Brain microvascular endothelial cell (primary cell): ENCODE measurements around the gene GPBAR1.
A peak's percentile ranks its signal among the peaks of the same experiment; 100 is the strongest.

Experiments
- DNase-seq: peaks from one replicate; pipeline ENCODE4 v3.0.0-alpha.2; 2020
- H3K27ac ChIP-seq: fragments of 250-450 bp; sonication (Bioruptor Pico); 2 replicates; pipeline ENCODE4 v1.5.1; 2020; ENCODE audit warnings: mild to moderate bottlenecking, moderate library complexity
- H3K27me3 ChIP-seq: fragments of 250-450 bp; sonication (Bioruptor Pico); replicated peaks from 2 replicates; pipeline ENCODE4 v1.5.1; 2020; ENCODE audit warnings: mild to moderate bottlenecking
- H3K36me3 ChIP-seq: fragments of 250-450 bp; sonication (Bioruptor Pico); replicated peaks from 2 replicates; pipeline ENCODE4 v1.5.1; 2020; ENCODE audit warnings: mild to moderate bottlenecking
- H3K4me3 ChIP-seq: 2 replicates; pipeline ENCODE4 v1.5.1; 2011; ENCODE audit warnings: low read depth, mild to moderate bottlenecking, control low read depth, low read length, moderate library complexity
- CTCF ChIP-seq: IDR thresholded peaks from 2 replicates; pipeline ENCODE4 v1.5.1; 2011; ENCODE audit warnings: low read depth, mild to moderate bottlenecking, moderate library complexity, low read length, control low read depth, inconsistent platforms; ENCODE audit errors: missing control alignments
- in situ Hi-C: cut with HindIII; loops from 2 replicates; pipeline ENCODE4 v1.10.0; 2017; ENCODE audit warnings: low sequenced_read_pairs, low pct_ligation_motif_present

The GPBAR1 gene

GRCh38 chr2:218245214-218245613 is 15.6 kb upstream of the GPBAR1 start:
- Histone ChIP-seq H3K27ac (no peak overlapping the region), H3K36me3 (peaks cover 98% of the 10 kb centered on the region), H3K27me3 (no peaks in the 10 kb centered on the region), H3K4me3 (no peak overlapping the region)
- TF ChIP-seq CTCF: no peak
- in situ Hi-C loops: no loop called here
- no peak for DNase-seq

GRCh38 chr2:218249691-218250090 is 11.1 kb upstream of the GPBAR1 start:
- H3K36me3 ChIP-seq: peaks cover 98% of the 10 kb centered on the region

GRCh38 chr2:218252509-218253231 is 8.1 kb upstream of the GPBAR1 start:
- DNase-seq: no peak
- Histone ChIP-seq H3K36me3 (peaks cover 91% of the 10 kb centered on the region), H3K4me3 (no peak overlapping the region), H3K27ac (no peak overlapping the region), H3K27me3 (no peaks in the 10 kb centered on the region)
- TF ChIP-seq CTCF: no peak
- in situ Hi-C loops: no loop called here

More at GRCh38 chr2:218249691-218250090, 11.1 kb upstream of the GPBAR1 start:
- Histone ChIP-seq H3K4me3 (no peak overlapping the region), H3K27ac (no peak overlapping the region), H3K27me3 (no peaks in the 10 kb centered on the region)
- in situ Hi-C loops: no loop called here
- TF ChIP-seq CTCF: no peak
- no peak for DNase-seq

GRCh38 chr2:218253232-218253625 is 7.6 kb upstream of the GPBAR1 start:
- peaks cover 86% of the 10 kb centered on the region for H3K36me3 ChIP-seq
- no peak overlapping the region for H3K27ac ChIP-seq
- H3K27me3 ChIP-seq: no peaks in the 10 kb centered on the region
- no peak overlapping the region for H3K4me3 ChIP-seq
- no peak for TF ChIP-seq CTCF
- in situ Hi-C loops: no loop called here
- DNase-seq: no peak

- in situ Hi-C loops: no loop called here
- no peak overlapping the region for H3K4me3 ChIP-seq
- peak; percentile 37 for DNase-seq
- TF ChIP-seq CTCF: no peak
- H3K27ac ChIP-seq: peak overlapping the region; percentile 36
- H3K36me3 ChIP-seq: peaks cover 64% of the 10 kb centered on the region
- H3K27me3 ChIP-seq: no peaks in the 10 kb centered on the region
These were observed 5.4 kb upstream of the GPBAR1 start for GRCh38 chr2:218255446-218255845.
